ENCODE results near the gene HDAC4.

DNA sequence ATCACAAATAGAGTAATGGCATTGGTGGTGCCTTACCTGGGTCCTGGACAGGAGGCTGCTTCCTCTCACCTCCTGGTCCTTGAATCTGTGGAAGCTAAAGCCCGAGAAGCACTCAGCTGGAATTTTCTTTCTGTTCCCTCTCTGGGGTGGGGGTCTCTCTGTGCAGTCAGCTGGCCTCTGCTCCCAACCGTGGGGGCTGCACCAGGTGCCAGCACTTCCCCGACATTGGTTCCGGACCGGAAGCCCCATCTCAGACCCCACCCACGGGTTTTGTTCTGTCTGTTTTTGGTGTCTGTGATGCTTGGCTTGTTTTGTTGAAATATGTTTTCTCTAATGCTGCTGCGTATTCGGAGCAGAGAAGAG lies 398.2 kb downstream of the HDAC4 start:
- TF ChIP-seq CTCF (IDR thresholded peaks at IDR 0.05; ENCODE audit: insufficient read depth, low read depth, low read length): no peak
- TF ChIP-seq EZH2 (IDR thresholded peaks at IDR 0.05; ENCODE audit: insufficient read depth, low read length): no peak
